ENCODE measurements around the gene ZNF33A.
A peak's percentile ranks its signal among the peaks of the same experiment; 100 is the strongest.
"Not testable (repeated sequence)": the region's sequence is repeated elsewhere in the genome, so short reads cannot be mapped to it uniquely, and the experiment has no call there.

Gene ZNF33A

DNA sequence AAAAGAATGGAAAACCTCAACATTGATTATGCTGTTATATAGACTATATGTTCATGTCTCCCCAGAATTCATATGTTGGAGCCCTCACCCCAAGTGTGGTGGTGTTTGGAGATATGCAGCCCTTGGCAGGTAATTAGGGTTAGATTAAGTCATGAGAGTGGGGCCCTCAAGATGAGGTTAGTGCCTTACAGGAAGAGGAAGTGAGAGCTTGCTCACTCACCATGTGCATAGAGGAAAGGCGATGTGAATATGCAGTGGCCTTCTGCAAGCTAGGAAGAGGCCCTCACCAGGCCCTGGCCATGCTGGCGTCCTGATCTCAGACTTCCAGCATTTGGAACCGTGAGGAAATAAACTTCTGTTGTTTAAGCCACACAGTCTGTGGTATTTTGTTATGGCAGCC, 14.8 kb downstream of the ZNF33A start:
- H3K27me3 Mint-ChIP-seq = no peaks in the 10 kb centered on the region
- H3K4me1 Mint-ChIP-seq = peaks cover 52% of the 10 kb centered on the region
- no peak overlapping the region for H3K4me3 Mint-ChIP-seq
- peaks cover 58% of the 10 kb centered on the region for H3K36me3 Mint-ChIP-seq
- peak overlapping the region; percentile 38 for H3K27ac Mint-ChIP-seq
- peaks cover 4% of the 10 kb centered on the region for H3K9me3 Mint-ChIP-seq

DNA sequence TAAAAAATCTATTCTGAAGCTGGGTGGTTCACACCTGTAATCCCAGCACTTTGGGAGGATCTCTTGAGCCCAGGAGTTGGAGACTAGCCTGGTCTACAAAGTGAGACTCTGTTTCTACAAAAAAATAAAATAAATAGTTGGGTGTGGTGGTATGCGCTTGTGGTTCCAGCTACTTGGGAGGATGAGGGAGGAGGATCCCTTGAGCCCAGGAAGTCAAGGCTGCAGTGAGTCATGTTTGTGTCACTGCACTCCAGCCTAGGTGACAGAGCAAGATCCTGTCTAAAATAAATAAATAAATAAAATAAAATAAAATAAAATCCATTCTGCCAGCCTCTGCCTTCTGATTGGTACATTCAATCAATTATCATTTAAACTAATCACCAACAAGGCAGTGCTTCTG, 17.5 kb downstream of the ZNF33A start:
- Mint-ChIP-seq H3K36me3 (peaks cover 50% of the 10 kb centered on the region), H3K27me3 (no peaks in the 10 kb centered on the region), H3K27ac (no peak overlapping the region), H3K4me1 (peaks cover 53% of the 10 kb centered on the region), H3K9me3 (peaks cover 4% of the 10 kb centered on the region), H3K4me3 (no peak overlapping the region)

DNA sequence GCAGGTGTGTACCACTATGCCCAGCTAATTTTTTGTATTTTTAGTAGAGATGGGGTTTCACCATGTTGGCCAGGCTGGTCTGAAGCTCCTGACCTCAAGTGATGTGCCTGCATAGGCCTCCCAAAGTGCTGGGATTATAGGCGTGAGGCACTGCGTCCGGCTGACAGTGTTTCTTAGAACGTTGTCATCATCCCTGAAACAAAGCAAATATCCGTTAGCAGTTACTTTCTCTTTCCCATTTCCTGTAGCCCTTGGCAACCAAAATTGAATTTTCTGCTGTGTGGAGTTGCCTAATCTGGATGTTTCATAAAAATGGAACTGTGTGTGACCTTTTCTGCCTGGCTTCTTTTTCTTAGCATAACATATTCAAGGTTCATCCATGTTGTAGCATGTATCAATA, 22.4 kb downstream of the ZNF33A start:
- H3K27me3 Mint-ChIP-seq = no peaks in the 10 kb centered on the region
- H3K27ac Mint-ChIP-seq = no peak overlapping the region
- H3K9me3 Mint-ChIP-seq = no peaks in the 10 kb centered on the region
- H3K4me3 Mint-ChIP-seq = no peak overlapping the region
- H3K36me3 Mint-ChIP-seq = peaks cover 52% of the 10 kb centered on the region
- peaks cover 34% of the 10 kb centered on the region for H3K4me1 Mint-ChIP-seq

DNA sequence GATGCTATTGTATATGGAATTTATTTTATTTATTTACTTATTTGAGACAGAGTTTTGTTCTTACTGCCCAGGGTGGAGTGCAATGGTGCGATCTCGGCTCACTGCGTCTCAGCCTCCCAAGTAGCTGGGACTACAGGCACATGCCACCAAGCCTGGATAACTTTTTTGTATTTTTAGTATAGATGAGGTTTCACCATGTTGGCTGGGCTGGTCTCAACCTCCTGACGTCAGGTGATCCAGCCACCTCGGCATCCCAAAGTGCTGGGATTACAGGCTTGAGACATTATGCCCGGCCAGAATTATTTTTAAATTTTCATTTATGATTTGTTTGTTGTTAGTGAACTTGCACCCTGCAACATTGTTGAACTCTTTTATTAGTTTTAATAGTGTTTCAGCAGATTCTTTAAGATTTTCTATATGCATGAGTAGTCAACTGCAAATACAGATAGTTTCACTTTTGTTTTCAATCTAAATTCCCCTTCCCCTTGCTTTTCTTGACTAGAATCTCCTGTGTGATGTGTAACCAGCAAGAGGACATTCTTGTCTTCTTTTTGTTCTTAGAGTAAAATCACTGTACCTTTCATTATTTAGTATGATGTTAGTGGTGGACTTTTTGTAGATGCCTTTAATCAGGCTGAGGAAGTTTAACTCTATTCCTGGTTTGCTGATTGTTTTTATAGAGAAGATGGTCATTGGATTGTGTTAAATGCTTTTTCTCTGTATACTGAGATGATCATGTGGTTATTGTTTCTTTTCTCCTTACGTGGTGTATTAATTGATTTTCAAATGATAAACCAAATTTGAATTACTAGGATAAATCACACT, 27.8 kb downstream of the ZNF33A start:
- H3K4me3 Mint-ChIP-seq = peak overlapping the region; percentile 74
- peaks cover 45% of the 10 kb centered on the region for H3K4me1 Mint-ChIP-seq
- H3K27ac Mint-ChIP-seq = peak overlapping the region; percentile 77
- no peaks in the 10 kb centered on the region for H3K9me3 Mint-ChIP-seq
- H3K27me3 Mint-ChIP-seq = no peaks in the 10 kb centered on the region
- H3K36me3 Mint-ChIP-seq = peaks cover 53% of the 10 kb centered on the region

DNA sequence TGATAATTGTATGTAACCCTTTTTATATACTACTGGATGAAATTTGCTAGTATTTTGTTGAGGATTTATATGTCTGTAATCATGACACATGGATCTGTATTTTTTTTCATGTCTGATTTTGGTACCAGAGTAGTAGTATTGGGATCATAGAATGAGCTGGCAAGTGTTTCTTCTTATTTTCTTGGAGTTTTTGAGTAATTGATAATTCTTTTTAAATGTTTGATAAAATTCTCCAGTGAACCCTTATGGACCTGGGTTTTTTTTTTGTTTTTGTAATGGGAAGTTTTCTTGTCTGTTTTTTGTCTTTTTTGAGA, 28.4 kb downstream of the ZNF33A start:
- H3K4me3 Mint-ChIP-seq = peak overlapping the region; percentile 74
- no peaks in the 10 kb centered on the region for H3K27me3 Mint-ChIP-seq
- H3K4me1 Mint-ChIP-seq = peaks cover 51% of the 10 kb centered on the region
- peak overlapping the region; percentile 77 for H3K27ac Mint-ChIP-seq
- peaks cover 58% of the 10 kb centered on the region for H3K36me3 Mint-ChIP-seq
- H3K9me3 Mint-ChIP-seq = no peaks in the 10 kb centered on the region

DNA sequence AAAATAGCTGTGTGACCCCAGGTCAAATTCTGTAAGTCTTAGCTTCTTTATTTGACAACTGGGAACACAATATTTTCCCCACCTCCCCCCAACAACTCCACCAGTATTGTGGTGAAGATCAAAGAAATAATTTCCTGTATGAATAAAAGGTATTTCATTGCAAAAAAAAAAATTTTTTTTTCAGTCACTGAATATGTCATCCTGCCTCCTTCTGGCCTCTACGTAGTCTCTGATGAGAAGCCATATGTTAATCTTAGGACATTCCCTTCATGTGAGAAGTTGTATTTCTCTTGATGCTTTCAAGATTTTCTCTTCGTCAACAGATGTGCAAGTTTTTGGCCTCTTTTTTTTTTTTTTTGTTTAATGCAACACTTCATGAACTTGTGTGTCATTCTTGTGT, 33.0 kb downstream of the ZNF33A start:
- no peaks in the 10 kb centered on the region for H3K27me3 Mint-ChIP-seq
- peaks cover 10% of the 10 kb centered on the region for H3K9me3 Mint-ChIP-seq
- peak overlapping the region; percentile 65 for H3K27ac Mint-ChIP-seq
- H3K36me3 Mint-ChIP-seq = peaks cover 63% of the 10 kb centered on the region
- H3K4me3 Mint-ChIP-seq = peak overlapping the region; percentile 12
- H3K4me1 Mint-ChIP-seq = peaks cover 57% of the 10 kb centered on the region

DNA sequence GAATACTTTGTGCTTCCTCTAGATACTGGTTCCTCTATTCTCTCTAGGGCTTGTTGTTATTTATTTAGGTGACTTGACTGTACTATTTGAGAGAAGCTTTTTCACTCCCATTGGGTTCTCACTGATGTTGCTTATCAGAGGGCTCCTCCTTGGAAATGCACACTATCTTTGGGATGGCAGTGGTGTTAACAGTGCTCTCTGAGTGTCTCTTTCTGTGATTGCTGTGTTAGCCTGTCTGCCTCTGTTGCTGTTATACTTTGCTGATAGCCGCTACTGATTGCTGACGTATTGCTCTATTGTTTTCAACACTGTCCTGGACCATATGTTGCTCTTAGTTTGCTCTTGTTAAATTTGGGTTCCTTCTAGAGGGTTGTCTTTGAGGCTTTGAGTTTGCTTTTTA, 34.7 kb downstream of the ZNF33A start:
- H3K27ac Mint-ChIP-seq = no peak overlapping the region
- H3K9me3 Mint-ChIP-seq = peaks cover 18% of the 10 kb centered on the region
- peaks cover 64% of the 10 kb centered on the region for H3K36me3 Mint-ChIP-seq
- no peaks in the 10 kb centered on the region for H3K27me3 Mint-ChIP-seq
- H3K4me3 Mint-ChIP-seq = no peak overlapping the region
- H3K4me1 Mint-ChIP-seq = peaks cover 42% of the 10 kb centered on the region

DNA sequence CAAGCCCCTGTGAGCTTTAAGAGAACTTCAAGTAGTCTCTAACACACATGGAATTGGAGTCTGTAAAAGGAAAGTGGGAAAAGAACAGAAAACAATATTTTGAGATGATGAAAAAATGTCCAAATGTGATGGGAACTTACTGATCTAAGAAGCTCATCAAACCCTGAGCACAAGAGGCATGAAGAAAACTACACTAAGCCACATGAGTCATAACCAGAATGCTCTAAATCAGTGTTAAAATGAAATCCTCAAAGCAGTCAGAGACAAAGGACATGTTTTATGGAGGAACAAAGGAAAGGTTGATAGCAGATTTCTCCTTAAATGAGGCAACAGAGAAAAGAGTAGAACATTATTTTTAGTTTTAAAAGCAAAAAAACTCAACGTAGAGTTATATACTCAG, 37.2 kb downstream of the ZNF33A start:
- Mint-ChIP-seq H3K4me3 (no peak overlapping the region), H3K9me3 (peaks cover 24% of the 10 kb centered on the region), H3K4me1 (peaks cover 30% of the 10 kb centered on the region), H3K36me3 (peaks cover 64% of the 10 kb centered on the region), H3K27me3 (no peaks in the 10 kb centered on the region), H3K27ac (peak overlapping the region; percentile 19)

DNA sequence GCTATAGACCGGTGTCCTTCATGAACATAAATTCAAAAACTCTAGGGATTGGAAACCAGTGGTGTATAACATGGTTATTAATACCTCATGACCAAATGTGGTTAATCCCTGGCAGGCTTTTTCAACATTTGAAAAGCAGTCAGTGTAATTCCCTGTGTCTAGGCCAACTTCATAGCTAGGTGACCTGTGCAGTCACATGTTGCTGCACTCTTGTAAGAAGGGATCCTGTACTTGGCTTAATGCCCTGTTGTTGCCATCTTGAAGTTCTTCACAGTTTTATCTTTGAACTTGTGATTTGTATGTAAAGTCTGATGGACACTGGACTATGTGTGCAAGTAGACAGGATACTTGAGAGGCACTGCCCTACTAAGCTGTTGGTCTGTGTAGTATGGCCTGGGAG, 39.7 kb downstream of the ZNF33A start:
- H3K9me3 Mint-ChIP-seq = peaks cover 38% of the 10 kb centered on the region
- no peak overlapping the region for H3K4me3 Mint-ChIP-seq
- H3K27ac Mint-ChIP-seq = no peak overlapping the region
- H3K27me3 Mint-ChIP-seq = no peaks in the 10 kb centered on the region
- peaks cover 75% of the 10 kb centered on the region for H3K36me3 Mint-ChIP-seq
- peaks cover 8% of the 10 kb centered on the region for H3K4me1 Mint-ChIP-seq

DNA sequence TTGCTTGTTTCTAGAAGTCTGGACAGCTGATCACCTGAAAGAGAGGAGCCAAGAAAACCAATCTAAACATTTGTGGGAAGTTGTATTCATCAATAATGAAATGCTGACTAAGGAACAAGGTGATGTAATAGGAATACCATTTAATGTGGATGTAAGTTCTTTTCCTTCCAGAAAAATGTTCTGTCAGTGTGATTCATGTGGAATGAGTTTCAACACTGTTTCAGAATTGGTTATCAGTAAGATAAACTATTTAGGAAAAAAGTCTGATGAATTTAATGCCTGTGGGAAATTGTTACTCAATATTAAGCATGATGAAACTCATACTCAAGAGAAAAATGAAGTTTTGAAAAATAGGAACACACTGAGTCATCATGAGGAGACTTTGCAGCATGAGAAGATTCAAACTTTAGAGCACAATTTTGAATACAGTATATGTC, 43.9 kb downstream of the ZNF33A start:
- H3K27me3 Mint-ChIP-seq = no peaks in the 10 kb centered on the region
- no peaks in the 10 kb centered on the region for H3K4me1 Mint-ChIP-seq
- H3K4me3 Mint-ChIP-seq = no peak overlapping the region
- peaks cover 26% of the 10 kb centered on the region for H3K9me3 Mint-ChIP-seq
- peaks cover 79% of the 10 kb centered on the region for H3K36me3 Mint-ChIP-seq
- no peak overlapping the region for H3K27ac Mint-ChIP-seq

DNA sequence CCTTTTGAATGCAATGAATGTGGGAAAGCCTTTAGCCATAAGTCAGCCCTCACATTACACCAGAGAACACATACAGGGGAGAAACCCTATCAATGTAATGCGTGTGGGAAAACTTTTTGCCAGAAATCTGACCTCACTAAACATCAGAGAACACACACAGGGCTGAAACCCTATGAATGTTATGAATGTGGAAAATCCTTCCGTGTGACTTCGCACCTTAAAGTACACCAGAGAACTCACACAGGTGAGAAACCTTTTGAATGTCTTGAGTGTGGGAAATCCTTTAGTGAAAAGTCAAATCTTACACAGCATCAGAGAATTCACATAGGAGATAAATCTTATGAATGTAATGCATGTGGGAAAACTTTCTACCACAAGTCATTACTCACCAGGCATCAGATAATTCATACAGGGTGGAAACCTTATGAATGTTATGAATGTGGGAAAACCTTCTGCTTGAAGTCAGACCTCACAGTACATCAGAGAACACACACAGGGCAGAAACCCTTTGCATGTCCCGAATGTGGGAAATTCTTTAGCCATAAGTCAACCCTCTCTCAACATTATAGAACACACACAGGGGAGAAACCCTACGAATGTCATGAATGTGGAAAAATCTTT, 44.9 kb downstream of the ZNF33A start:
- H3K4me3 Mint-ChIP-seq, H3K4me1 Mint-ChIP-seq, H3K27me3 Mint-ChIP-seq, H3K27ac Mint-ChIP-seq: not testable (repeated sequence)
- Mint-ChIP-seq H3K36me3 (peaks cover 79% of the 10 kb centered on the region), H3K9me3 (peaks cover 29% of the 10 kb centered on the region)

DNA sequence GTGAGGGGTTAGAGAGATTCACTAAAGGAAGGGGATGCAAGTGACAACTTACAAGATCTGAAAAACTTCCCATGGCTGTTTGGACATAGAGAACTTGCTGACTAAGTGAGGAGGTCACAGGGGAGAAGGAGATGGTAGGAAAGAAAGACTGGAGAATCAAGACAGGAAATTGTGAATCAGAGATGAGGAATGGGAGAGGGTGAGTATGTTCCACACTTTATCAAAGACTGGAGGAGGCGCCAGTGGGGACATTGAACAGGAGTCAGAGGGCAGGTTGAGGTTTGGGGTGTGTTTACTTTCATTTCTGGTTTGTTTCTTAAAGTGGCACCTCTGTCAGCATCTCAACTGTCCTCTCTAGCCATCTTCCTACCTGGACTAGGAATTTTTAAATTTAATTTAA, 59.2 kb downstream of the ZNF33A start:
- not testable (repeated sequence) for H3K4me3 Mint-ChIP-seq, H3K4me1 Mint-ChIP-seq, H3K36me3 Mint-ChIP-seq, H3K27me3 Mint-ChIP-seq, H3K9me3 Mint-ChIP-seq
- peak overlapping the region; percentile 10 for H3K27ac Mint-ChIP-seq

DNA sequence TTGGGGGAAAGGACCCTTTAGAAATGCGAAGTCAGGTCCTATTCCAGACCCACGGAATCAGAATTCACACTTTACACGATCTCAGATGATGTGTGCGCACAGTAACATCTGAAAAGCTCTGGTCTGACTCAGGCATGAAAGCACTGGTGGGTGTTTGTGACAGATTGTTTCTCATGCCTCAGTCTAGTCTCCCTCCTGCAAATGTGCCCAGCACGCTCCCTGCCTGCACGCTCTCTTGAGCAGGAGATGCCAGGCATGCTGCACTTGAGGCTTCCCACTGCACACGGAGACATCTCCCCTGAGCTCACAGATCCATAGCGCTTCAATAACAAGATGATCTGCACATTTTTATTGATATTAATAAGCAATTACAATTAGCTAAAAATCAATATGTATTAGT, 60.0 kb downstream of the ZNF33A start:
- H3K4me3 Mint-ChIP-seq = no peak overlapping the region
- H3K27me3 Mint-ChIP-seq = no peaks in the 10 kb centered on the region
- H3K9me3 Mint-ChIP-seq = peaks cover 9% of the 10 kb centered on the region
- peaks cover 5% of the 10 kb centered on the region for H3K4me1 Mint-ChIP-seq
- H3K36me3 Mint-ChIP-seq = peaks cover 3% of the 10 kb centered on the region
- H3K27ac Mint-ChIP-seq = no peak overlapping the region

DNA sequence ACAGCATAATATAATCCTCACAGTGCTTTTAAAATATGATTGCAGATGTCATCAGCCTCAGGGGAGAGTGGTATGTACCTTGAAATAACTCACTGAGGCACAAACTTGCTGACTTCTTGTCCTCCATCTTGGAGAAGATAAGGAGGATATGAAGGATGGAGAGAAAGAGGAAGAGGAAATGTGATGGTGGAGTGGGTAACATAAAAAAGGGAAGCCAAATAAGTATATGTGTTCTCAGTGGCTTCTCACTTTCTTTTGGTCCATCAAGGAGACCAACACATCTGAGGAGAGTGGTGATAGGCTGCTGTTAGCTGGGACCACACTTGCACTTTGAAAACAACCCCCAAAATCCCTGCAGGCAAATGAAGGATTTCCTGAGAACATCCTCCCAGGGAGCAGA, 62.1 kb downstream of the ZNF33A start:
- peaks cover 2% of the 10 kb centered on the region for H3K27me3 Mint-ChIP-seq
- peaks cover 5% of the 10 kb centered on the region for H3K4me1 Mint-ChIP-seq
- no peak overlapping the region for H3K4me3 Mint-ChIP-seq
- H3K9me3 Mint-ChIP-seq = peaks cover 9% of the 10 kb centered on the region
- H3K36me3 Mint-ChIP-seq = peaks cover 7% of the 10 kb centered on the region
- no peak overlapping the region for H3K27ac Mint-ChIP-seq

DNA sequence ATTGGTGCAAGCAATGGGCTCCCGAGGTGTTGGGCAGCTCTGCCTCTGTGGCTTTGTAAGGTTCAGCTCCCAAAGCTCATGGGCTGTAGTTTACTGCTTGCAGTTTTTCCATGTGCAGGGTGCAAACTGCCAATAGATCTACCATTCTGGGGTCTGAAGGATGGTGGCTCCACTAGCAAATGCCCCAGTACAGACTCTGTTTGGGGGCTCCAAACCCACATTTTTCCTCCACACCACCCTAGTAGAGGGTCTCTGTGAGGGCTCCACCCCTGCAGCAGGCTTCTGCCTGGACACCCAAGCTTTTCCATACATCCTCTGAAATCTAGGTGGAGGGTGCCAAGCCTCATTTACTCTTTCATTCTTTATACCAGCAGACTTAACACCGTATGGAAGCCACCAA, 66.2 kb downstream of the ZNF33A start:
- H3K36me3 Mint-ChIP-seq = peaks cover 5% of the 10 kb centered on the region
- H3K27me3 Mint-ChIP-seq = peaks cover 2% of the 10 kb centered on the region
- peaks cover 9% of the 10 kb centered on the region for H3K9me3 Mint-ChIP-seq
- no peak overlapping the region for H3K4me3 Mint-ChIP-seq
- no peak overlapping the region for H3K27ac Mint-ChIP-seq
- no peaks in the 10 kb centered on the region for H3K4me1 Mint-ChIP-seq

DNA sequence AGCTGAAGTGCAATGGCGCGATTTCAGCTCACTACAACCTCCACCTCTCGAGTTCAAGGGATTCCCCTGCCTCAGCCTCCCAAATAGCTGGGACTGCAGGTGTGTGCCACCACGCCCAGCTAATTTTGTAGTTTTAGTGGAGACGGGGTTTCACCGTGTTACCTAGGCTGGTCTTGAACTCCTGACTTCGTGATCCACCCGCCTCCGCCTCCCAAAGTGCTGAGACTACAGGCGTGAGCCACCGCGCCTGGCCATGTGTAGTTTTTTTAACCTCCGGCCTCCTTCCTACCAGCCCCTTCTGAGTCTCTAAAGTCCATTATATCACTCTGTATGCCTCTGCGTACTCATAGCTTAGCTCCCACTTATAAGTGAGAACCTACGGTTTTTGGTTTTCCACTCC, 82.8 kb downstream of the ZNF33A start:
- Mint-ChIP-seq H3K36me3 (peaks cover 22% of the 10 kb centered on the region), H3K4me1 (peaks cover 34% of the 10 kb centered on the region), H3K4me3 (peak overlapping the region; percentile 94)
- H3K27ac Mint-ChIP-seq, H3K27me3 Mint-ChIP-seq, H3K9me3 Mint-ChIP-seq: not testable (repeated sequence)

DNA sequence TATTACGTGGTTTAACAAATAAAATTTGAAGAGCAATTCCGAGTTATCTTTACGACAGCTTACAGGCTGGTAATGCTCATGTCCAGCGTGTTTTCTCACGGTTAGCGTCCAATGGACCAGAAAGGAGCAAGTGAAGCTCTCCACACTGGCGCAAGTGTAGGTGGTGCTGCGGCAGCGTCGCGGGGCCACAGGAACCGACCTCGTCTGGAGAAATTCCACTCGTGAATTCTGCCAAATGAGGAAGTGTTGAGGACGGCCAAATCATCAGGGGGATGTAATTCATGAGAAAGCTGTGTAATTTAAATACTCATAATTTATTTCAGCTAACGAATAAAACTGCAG, 83.3 kb downstream of the ZNF33A start:
- H3K27ac Mint-ChIP-seq = peak overlapping the region; percentile 90
- peaks cover 26% of the 10 kb centered on the region for H3K36me3 Mint-ChIP-seq
- H3K9me3 Mint-ChIP-seq = no peaks in the 10 kb centered on the region
- H3K4me1 Mint-ChIP-seq = peaks cover 36% of the 10 kb centered on the region
- no peaks in the 10 kb centered on the region for H3K27me3 Mint-ChIP-seq
- H3K4me3 Mint-ChIP-seq = peak overlapping the region; percentile 94

Data from activated naive CD4-positive, alpha-beta T cell treated with anti-CD3 and anti-CD28 coated beads, Interleukin-2, amount 50 U/mL, for 24 hours (primary cell).